HG02759 (cell line): ENCODE data around the gene IRX2.

ENCODE experiments used
- ATAC-seq: cut with Tn5 transposase; IDR thresholded peaks from one replicate; pipeline ENCODE4 v1.9.1; 2021; ENCODE audit warnings: mild to moderate bottlenecking, moderate library complexity; ENCODE audit not compliant: unreplicated experiment

Gene IRX2

GRCh38 chr5:2742921-2743679 is 8.4 kb downstream of the IRX2 start:
- ATAC-seq, result no peak

- no peak for ATAC-seq
Observed at GRCh38 chr5:2741956-2742355, 9.5 kb downstream of the IRX2 start.

- ATAC-seq, result no peak
Observed at GRCh38 chr5:2740876-2741555, 10.5 kb downstream of the IRX2 start.

GRCh38 chr5:2740051-2740875 is 11.2 kb downstream of the IRX2 start:
- ATAC-seq, result no peak

- ATAC-seq, result no peak
Observed at GRCh38 chr5:2739360-2740050, 12.0 kb downstream of the IRX2 start.

GRCh38 chr5:2738700-2739359 is 12.6 kb downstream of the IRX2 start:
- ATAC-seq, result no peak

- no peak for ATAC-seq
Observed at GRCh38 chr5:2738156-2738699, 13.2 kb downstream of the IRX2 start.

GRCh38 chr5:2737273-2738155 is 14.0 kb downstream of the IRX2 start:
- no peak for ATAC-seq

- ATAC-seq, result no peak
Observed at GRCh38 chr5:2736872-2737271, 14.6 kb downstream of the IRX2 start.

GRCh38 chr5:2735996-2736395 is 15.5 kb downstream of the IRX2 start:
- ATAC-seq, result no peak

GRCh38 chr5:2732850-2733249 is 18.6 kb downstream of the IRX2 start:
- ATAC-seq, result no peak

- no peak for ATAC-seq
Observed at GRCh38 chr5:2732004-2732403, 19.5 kb downstream of the IRX2 start.

GRCh38 chr5:2729189-2729588 is 22.3 kb downstream of the IRX2 start:
- no peak for ATAC-seq

- ATAC-seq, result no peak
Observed at GRCh38 chr5:2727550-2727949, 23.9 kb downstream of the IRX2 start.

- no peak for ATAC-seq
Observed at GRCh38 chr5:2725980-2726765, 25.3 kb downstream of the IRX2 start.

GRCh38 chr5:2724831-2725230 is 26.6 kb downstream of the IRX2 start:
- no peak for ATAC-seq

- no peak for ATAC-seq
Observed at GRCh38 chr5:2724031-2724581, 27.4 kb downstream of the IRX2 start.

- no peak for ATAC-seq
Observed at GRCh38 chr5:2722901-2723300, 28.6 kb downstream of the IRX2 start.
